EH (cell line): ENCODE results near the gene FMNL3.

Source experiments
- DNase-seq: peaks from one replicate; pipeline ENCODE4 v3.0.0-alpha.2; 2015; ENCODE audit warnings: low read depth

FMNL3 gene

DNA sequence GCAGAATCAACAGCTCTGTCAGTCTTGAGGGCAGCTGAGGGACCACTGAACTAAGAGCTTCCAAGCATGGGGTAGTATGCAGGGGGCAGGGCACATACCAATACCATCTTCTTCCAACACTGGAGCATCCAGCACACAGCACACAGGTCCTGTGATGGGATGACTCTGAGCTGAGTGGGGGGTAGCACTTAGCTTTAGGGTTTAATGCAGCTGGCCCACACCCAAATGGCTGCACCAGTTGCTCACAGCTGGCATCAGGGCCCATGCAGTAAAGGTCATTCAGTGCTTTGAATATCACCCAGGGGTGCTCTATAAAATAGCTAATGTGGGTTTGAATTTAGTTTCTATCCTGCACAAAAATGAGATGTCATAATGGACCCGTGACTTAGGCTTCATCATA, 103.5 kb downstream of the FMNL3 start:
- DNase-seq: no peak

DNA sequence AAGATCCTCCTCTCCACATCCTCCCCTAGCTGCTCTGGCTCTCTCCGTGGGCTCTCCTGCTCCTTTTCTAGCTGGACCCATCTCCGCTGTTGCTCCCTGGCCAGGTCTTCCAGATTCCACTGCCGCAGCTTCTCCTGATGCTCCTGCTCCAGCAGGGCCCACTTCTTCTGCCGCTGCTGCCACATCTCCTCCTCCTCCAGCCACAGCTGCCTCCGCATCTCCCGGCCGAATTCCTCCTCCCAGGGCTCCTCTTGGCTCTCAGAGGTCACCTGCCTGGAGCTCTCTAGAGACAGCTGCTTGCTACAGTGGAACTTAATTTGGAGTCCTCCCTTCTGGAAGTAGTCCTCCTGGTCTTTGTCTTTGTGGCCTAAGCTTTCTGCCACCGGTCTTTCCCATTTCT, 107.2 kb downstream of the FMNL3 start:
- DNase-seq: no peak

DNA sequence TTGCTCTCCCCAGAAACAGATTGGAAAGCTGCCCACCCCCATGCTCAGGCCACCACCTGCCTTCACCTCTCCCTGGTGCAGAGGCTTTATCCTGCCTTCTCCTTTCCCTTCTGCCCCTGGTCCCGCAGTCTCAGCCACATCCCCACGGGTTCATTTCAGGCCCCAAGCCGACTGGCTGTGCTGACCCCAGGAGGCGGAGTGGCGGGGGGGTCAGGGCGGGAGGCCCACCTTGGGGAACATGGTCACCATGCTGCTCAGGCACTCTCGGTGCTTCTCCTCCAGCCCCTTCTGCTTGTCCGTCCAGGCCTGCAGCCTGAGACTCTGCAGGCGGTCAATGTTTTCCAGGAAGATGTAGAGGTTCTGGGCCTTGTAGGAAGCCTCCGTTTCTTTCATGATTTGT, 108.7 kb downstream of the FMNL3 start:
- DNase-seq: no peak

DNA sequence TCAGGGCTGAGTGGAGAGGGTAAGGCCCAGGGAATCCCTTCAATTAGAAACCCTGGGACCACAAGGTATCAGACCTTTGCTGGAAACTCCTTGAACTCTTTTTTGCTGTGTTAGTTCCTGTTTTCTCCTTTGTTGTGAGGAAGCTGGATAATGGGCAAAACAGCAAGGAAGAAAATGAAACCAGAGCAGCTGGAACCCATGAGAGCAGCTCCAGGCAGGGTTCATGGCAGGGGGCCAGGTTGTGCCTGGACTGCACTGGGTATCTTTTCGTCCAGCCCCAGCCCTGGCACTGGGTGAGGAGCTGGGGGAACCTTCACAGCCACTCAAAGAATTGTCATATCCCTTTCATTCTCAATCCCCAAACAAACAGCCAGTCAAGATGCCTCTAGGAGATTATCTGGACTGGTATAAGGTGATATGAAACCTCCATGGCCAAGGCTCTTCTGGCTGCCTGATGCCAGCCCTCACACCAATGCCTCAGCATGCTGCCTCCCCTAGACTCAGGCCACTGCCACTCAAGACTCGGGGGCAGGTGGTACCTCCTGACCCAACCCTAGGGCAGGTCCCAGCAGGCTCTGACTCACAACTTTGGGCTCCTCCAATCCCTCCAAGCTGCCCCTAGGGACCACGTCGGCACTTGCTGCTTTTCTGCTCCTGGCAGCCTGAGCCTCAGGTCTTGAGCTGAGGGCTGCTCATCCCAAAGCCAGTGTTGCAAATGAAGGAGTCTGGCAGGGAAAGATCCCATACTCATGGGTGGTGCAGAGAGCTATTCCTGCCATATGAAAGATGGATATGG, 118.3 kb downstream of the FMNL3 start:
- DNase-seq: no peak

DNA sequence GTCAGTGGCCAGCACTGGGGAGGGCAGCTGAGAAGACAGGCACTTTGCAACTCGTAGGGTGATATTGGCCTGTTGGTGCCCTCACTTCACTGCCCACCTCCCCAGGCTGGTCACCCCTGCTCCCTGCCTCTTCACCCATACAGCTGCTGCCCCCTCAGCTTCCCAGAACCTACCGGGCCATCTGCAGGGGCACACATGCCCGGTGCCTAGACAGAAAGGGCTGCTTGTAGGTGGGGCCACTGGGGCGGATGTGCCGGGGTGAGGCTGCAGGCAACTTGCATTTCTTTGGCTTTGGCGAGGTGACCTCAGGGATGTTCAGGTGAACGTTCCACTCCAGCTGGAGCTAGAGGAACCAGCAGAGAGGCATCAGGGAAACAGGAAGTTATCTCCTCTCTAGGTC, 118.9 kb downstream of the FMNL3 start:
- DNase-seq: no peak

DNA sequence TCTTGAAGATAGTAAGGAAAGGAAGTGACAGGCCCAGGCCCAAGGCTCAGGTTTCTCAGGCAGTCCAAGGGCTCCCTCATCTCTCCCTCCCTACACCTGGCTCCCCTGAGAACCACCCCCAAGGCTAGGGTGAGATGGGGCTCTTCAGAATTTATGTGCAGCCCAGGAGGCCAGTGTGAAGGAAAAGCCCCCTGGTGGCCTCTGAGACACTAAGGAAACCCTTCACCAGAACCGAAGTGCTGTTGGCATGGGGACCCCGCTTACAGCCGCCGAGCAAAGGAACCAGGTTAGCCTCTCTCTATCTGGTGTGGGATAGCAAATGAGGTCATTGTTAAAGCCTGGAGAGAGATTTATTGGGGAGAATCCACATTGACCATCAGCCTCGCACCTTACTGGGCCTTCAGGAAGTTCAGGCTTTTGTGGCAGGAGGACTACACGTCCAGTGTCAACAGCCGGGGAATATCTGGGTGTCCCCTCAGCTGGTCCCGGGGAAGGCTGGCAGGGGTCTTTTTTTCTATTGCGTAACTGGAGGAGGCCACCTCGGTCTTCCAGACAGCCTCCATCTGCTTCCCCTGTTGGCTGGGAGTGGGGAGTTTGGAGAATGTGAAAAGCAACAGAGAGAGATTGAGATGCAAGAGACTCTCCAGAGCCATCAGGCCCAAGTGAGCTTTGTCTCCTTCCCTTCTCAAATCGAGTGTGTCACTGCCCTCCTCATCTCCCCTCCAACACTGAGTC, 119.9 kb downstream of the FMNL3 start:
- DNase-seq: no peak
